Measurements from ENCODE around the gene CCRL2. TPM values are rescaled to one million over a fixed set of nuclear protein-coding genes. Genes with fewer than 3 reads are reported as not detected.
"Not testable (repeated sequence)": the region's sequence is repeated elsewhere in the genome, so short reads cannot be mapped to it uniquely, and the experiment has no call there.

The CCRL2 gene
- total RNA-seq, 1 donor from 2014 or later = 1.3 TPM

GRCh38 chr3:46420931-46421330 is 13.9 kb downstream of the CCRL2 start:
- intact Hi-C loops (cut with DNase I) = loop anchor here (10.0 kb wide), 1 partner anchor 336 kb away; no protein-coding TSS in a partner anchor
- no peak for DNase-seq (ENCODE audit: low spot score)

- DNase-seq (ENCODE audit: low spot score) = no peak
- intact Hi-C loops (cut with DNase I) = loop anchor here (10.0 kb wide), 1 partner anchor 338 kb away; no protein-coding TSS in a partner anchor
Observed at GRCh38 chr3:46422617-46423016, 15.6 kb downstream of the CCRL2 start.

DNA sequence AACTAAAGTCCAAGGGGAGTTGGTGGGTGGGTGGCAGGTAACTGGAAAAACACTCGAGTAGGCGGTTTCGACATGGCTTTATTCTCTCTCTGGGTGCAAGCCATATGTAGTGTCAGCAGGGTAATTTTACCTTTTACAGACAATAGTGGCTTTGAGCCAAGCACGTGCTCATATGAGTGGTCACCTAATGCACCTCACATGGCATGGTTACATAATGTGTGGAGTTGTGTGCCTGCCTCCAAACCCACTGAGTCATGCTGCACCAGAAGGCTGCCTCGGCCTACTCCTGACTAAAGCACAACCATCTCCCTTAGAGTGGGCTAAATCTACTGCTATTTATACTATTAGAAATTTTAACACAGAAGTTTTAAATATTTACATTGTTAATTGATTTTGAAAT is 16.5 kb downstream of the CCRL2 start:
- DNase-seq (ENCODE audit: low spot score) = no peak
- intact Hi-C loops (cut with DNase I) = loop anchor here (10.0 kb wide), 1 partner anchor 339 kb away; no protein-coding TSS in a partner anchor

GRCh38 chr3:46426476-46426875 is 19.4 kb downstream of the CCRL2 start:
- intact Hi-C loops (cut with DNase I) = loop anchor here (2.0 to 10.0 kb wide), 3 partner anchors 150 to 489 kb away; no protein-coding TSS in a partner anchor
- DNase-seq (ENCODE audit: low spot score) = not testable (repeated sequence)

- not testable (repeated sequence) for DNase-seq (ENCODE audit: low spot score)
- intact Hi-C loops (cut with DNase I) = loop anchor here (2.0 to 10.0 kb wide), 3 partner anchors 151 to 490 kb away; no protein-coding TSS in a partner anchor
Observed at GRCh38 chr3:46427404-46427803, 20.3 kb downstream of the CCRL2 start.

GRCh38 chr3:46427916-46428833 is 21.1 kb downstream of the CCRL2 start:
- intact Hi-C loops (cut with DNase I) = loop anchor here (2.0 to 10.0 kb wide), 3 partner anchors 151 to 491 kb away; no protein-coding TSS in a partner anchor
- no peak for DNase-seq (ENCODE audit: low spot score)

DNA sequence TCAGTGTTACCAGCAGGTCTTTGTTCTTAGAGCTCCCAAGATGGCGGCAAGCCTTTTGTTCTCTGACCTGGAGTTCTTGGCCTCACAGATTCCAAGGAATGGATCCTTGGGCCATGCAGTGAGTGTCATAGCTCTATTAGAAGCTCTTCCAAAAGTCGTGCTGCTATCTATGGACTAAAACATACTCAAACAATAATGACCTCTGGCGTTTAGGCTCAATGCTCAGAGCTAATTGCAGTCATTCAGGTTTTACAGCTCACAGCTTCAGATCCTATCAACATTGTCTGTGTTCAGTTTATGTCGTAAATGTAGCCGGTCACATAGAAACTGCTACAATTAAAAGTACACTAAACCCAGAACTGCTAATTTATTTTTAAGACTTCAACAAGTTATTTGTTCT is 22.2 kb downstream of the CCRL2 start:
- no peak for DNase-seq (ENCODE audit: low spot score)
- intact Hi-C loops (cut with DNase I) = loop anchor here (5.0 to 10.0 kb wide), 2 partner anchors 344 to 492 kb away; no protein-coding TSS in a partner anchor

GRCh38 chr3:46429671-46430070 is 22.6 kb downstream of the CCRL2 start:
- intact Hi-C loops (cut with DNase I) = loop anchor here (5.0 to 10.0 kb wide), 2 partner anchors 345 to 492 kb away; no protein-coding TSS in a partner anchor
- DNase-seq (ENCODE audit: low spot score) = no peak

DNA sequence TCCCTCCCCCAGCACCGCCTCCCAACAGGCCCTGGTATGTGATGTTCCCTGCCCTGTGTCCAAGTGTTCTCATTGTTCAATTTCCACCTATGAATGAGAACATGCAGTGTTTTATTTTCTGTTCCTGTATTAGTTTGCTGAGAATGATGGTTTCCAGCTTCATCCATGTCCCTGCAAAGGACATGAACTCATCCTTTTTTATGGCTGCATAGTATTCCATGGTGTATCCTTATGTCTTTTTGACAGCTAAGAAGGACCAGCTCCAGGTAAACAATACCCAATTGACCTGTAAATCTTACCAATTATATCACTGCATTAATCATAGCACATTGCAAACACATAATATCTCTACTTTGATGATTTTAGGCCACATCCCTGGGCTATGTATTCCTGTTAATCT is 23.8 kb downstream of the CCRL2 start:
- DNase-seq (ENCODE audit: low spot score); intact Hi-C loops (cut with DNase I): not testable (repeated sequence)

- DNase-seq (ENCODE audit: low spot score); intact Hi-C loops (cut with DNase I): not testable (repeated sequence)
Observed at GRCh38 chr3:46431905-46432304, 24.8 kb downstream of the CCRL2 start.

DNA sequence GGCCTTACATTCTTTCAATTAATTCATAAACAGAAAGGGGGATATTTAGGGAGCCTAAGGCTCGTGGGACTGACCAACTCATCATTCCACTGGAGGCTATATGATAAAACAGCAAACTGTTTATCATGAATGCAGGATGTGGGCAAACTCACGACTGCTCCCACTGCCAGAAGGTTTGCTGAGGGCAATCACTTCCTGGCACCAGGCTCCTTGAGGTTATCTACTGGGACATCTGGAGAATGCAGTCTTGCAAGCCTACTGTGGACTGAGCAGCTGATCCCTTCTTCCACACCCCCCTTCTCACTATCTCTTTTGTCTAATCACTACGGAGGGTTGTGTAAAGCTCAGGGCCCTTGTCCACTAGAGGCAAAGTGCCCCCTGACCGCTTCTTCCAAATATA is 26.1 kb downstream of the CCRL2 start:
- intact Hi-C loops (cut with DNase I); DNase-seq (ENCODE audit: low spot score): not testable (repeated sequence)

GRCh38 chr3:46433841-46434240 is 26.8 kb downstream of the CCRL2 start:
- intact Hi-C loops (cut with DNase I) = no loop called here
- no peak for DNase-seq (ENCODE audit: low spot score)

- intact Hi-C loops (cut with DNase I) = no loop called here
- no peak for DNase-seq (ENCODE audit: low spot score)
Observed at GRCh38 chr3:46435081-46435726, 28.1 kb downstream of the CCRL2 start.

GRCh38 chr3:46438831-46439230 is 31.8 kb downstream of the CCRL2 start:
- no peak for DNase-seq (ENCODE audit: low spot score)

GRCh38 chr3:46440531-46441294 is 33.7 kb downstream of the CCRL2 start:
- intact Hi-C loops (cut with DNase I) = no loop called here
- no peak for DNase-seq (ENCODE audit: low spot score)

More at GRCh38 chr3:46438831-46439230, 31.8 kb downstream of the CCRL2 start:
- intact Hi-C loops (cut with DNase I) = no loop called here

DNA sequence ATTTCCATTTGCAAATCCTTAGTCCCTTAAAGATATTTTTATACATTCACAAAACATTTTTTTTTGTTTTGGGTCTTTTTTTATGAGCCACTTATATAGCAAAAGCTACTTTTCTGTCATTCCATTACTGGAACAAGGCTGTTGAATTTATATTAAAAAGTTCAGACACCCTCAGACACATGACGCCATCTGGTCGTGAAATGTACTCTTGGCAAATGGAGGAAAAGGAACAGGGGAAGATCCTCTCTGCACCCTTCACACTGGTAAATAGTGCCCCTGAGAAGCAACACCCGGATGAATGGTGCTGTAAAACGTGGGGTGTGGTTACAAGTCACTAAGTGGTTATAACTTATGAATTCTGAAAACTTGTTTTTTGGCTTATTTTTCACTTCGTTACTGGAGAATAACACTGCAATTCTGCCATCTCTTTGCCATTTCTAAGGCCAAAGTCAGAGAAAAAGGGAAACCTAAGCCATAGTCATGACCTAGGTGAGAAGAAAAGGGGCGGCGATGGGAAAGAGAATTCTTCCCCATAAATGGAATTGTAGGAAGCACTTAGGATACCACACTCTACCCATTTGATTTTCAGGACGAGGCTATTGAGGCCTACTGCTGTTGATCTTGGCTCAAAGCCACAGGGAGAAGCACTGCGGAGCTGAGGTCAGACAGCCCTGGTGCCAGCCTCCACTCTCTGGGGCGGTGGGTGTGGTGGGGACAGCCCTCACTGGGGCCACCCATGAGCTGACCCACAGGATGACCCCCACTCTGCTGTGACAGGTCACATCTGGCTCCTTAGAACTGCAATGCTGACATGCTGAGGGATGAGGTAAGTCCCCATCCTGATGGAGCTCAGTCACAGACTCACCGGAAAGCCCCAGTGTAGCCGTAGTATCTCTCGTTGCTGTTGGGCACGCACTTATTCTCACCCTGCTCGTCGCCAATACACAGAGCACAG is 35.8 kb downstream of the CCRL2 start:
- DNase-seq (ENCODE audit: low spot score) = no peak
- intact Hi-C loops (cut with DNase I) = no loop called here

GRCh38 chr3:46447228-46447985 is 40.3 kb downstream of the CCRL2 start:
- intact Hi-C loops (cut with DNase I) = no loop called here
- no peak for DNase-seq (ENCODE audit: low spot score)

- no peak for DNase-seq (ENCODE audit: low spot score)
- intact Hi-C loops (cut with DNase I) = no loop called here
Observed at GRCh38 chr3:46448721-46449120, 41.7 kb downstream of the CCRL2 start.

All from cardiac septum (tissue), 1 donor.